ENCODE results near the gene LRRC2.
A peak's percentile ranks its signal among the peaks of the same experiment; 100 is the strongest.
"Not testable (repeated sequence)": the region's sequence is repeated elsewhere in the genome, so short reads cannot be mapped to it uniquely, and the experiment has no call there.

Gene LRRC2

GRCh38 chr3:46494491-46494890 lies 71.6 kb downstream of the LRRC2 start:
- not testable (repeated sequence) for DNase-seq

- no peak for DNase-seq
Observed at GRCh38 chr3:46492890-46493547, 73.1 kb downstream of the LRRC2 start.

GRCh38 chr3:46491089-46492070 lies 74.7 kb downstream of the LRRC2 start:
- no peak for DNase-seq

- DNase-seq, result no peak
Observed at GRCh38 chr3:46490338-46491084, 75.6 kb downstream of the LRRC2 start.

- DNase-seq, result no peak
Observed at GRCh38 chr3:46489875-46490274, 76.2 kb downstream of the LRRC2 start.

- DNase-seq, result no peak
Observed at GRCh38 chr3:46489381-46489780, 76.7 kb downstream of the LRRC2 start.

- peak; percentile 96 for DNase-seq
Observed at GRCh38 chr3:46488735-46489361, 77.3 kb downstream of the LRRC2 start.

GRCh38 chr3:46485779-46486175 lies 80.3 kb downstream of the LRRC2 start:
- no peak for DNase-seq

- DNase-seq, result no peak
Observed at GRCh38 chr3:46484911-46485778, 81.0 kb downstream of the LRRC2 start.

- DNase-seq, result no peak
Observed at GRCh38 chr3:46484388-46484787, 81.7 kb downstream of the LRRC2 start.

- no peak for DNase-seq
Observed at GRCh38 chr3:46483825-46484224, 82.3 kb downstream of the LRRC2 start.

- DNase-seq, result no peak
Observed at GRCh38 chr3:46482632-46483350, 83.3 kb downstream of the LRRC2 start.

GRCh38 chr3:46481636-46482035 lies 84.5 kb downstream of the LRRC2 start:
- no peak for DNase-seq

- DNase-seq, result no peak
Observed at GRCh38 chr3:46480491-46481195, 85.5 kb downstream of the LRRC2 start.

- DNase-seq, result no peak
Observed at GRCh38 chr3:46479696-46480095, 86.4 kb downstream of the LRRC2 start.

- DNase-seq, result no peak
Observed at GRCh38 chr3:46479021-46479420, 87.1 kb downstream of the LRRC2 start.

- no peak for DNase-seq
Observed at GRCh38 chr3:46478341-46478740, 87.8 kb downstream of the LRRC2 start.

GRCh38 chr3:46477756-46478155 lies 88.3 kb downstream of the LRRC2 start:
- DNase-seq, result no peak

- no peak for DNase-seq
Observed at GRCh38 chr3:46477145-46477544, 89.0 kb downstream of the LRRC2 start.

- DNase-seq, result no peak
Observed at GRCh38 chr3:46472736-46473135, 93.4 kb downstream of the LRRC2 start.
